Naive B cell (primary cell): ENCODE results near the gene PLOD3. TPM values are rescaled to one million over a fixed set of nuclear protein-coding genes. Genes with fewer than 3 reads are reported as not detected.
"Not testable (repeated sequence)": the region's sequence is repeated elsewhere in the genome, so short reads cannot be mapped to it uniquely, and the experiment has no call there.

Experiments used
- ATAC-seq, 2 donors: fragments of 150-1000 bp; cut with Tn5 transposase; 2 replicates each; pipeline ENCODE4 v1.10.0; 2021; ENCODE audit warnings: low read depth in 2 of 2, mild to moderate bottlenecking in 2 of 2, moderate library complexity in 2 of 2
- DNase-seq: peaks from one replicate; pipeline ENCODE4 v3.0.0; 2022
- H3K27ac Mint-ChIP-seq, 6 donors: one replicate each; pipeline ENCODE4 v1.8.0; 2020 to 2022; ENCODE audit warnings: mild to moderate bottlenecking in 6 of 6, mixed read lengths in 6 of 6, moderate library complexity in 5 of 6, inconsistent platforms in 2 of 6
- H3K27me3 Mint-ChIP-seq, 3 donors: one replicate each; pipeline ENCODE4 v1.8.0; 2021 to 2022; ENCODE audit warnings: mixed read lengths in 3 of 3, mild to moderate bottlenecking in 1 of 3
- H3K36me3 Mint-ChIP-seq, 2 donors: one replicate each; pipeline ENCODE4 v1.8.0; 2020 to 2022; ENCODE audit warnings: mixed read lengths in 2 of 2, inconsistent platforms in 1 of 2, mild to moderate bottlenecking in 1 of 2
- H3K4me1 Mint-ChIP-seq, 3 donors: one replicate each; pipeline ENCODE4 v1.8.0; 2020 to 2022; ENCODE audit warnings: mixed read lengths in 3 of 3, inconsistent platforms in 1 of 3, mild to moderate bottlenecking in 1 of 3, moderate library complexity in 1 of 3
- H3K4me3 Mint-ChIP-seq, 8 donors: one replicate each; pipeline ENCODE4 v1.8.0; 2020 to 2022; ENCODE audit warnings: mild to moderate bottlenecking in 8 of 8, mixed read lengths in 8 of 8, moderate library complexity in 8 of 8, inconsistent platforms in 2 of 8
- H3K9me3 Mint-ChIP-seq, 7 donors: one replicate each; pipeline ENCODE4 v1.8.0; 2020 to 2022; ENCODE audit warnings: mixed read lengths in 7 of 7, mild to moderate bottlenecking in 5 of 7, inconsistent platforms in 2 of 7, moderate library complexity in 1 of 7
- polyA plus RNA-seq, 6 donors: library from polyadenylated mRNA; unstranded; fragments of 300-500 nt; fragmentation: Illumina TruSeq; gene quantifications; one replicate each; pipeline ENCODE4 v1.2.3, GENCODE V29; 2021; ENCODE audit warnings: low read depth in 6 of 6

The PLOD3 gene
- polyA plus RNA-seq, 6 donors from 2014 or later, result 10.2 to 16.5 (median 10.5) TPM

DNA sequence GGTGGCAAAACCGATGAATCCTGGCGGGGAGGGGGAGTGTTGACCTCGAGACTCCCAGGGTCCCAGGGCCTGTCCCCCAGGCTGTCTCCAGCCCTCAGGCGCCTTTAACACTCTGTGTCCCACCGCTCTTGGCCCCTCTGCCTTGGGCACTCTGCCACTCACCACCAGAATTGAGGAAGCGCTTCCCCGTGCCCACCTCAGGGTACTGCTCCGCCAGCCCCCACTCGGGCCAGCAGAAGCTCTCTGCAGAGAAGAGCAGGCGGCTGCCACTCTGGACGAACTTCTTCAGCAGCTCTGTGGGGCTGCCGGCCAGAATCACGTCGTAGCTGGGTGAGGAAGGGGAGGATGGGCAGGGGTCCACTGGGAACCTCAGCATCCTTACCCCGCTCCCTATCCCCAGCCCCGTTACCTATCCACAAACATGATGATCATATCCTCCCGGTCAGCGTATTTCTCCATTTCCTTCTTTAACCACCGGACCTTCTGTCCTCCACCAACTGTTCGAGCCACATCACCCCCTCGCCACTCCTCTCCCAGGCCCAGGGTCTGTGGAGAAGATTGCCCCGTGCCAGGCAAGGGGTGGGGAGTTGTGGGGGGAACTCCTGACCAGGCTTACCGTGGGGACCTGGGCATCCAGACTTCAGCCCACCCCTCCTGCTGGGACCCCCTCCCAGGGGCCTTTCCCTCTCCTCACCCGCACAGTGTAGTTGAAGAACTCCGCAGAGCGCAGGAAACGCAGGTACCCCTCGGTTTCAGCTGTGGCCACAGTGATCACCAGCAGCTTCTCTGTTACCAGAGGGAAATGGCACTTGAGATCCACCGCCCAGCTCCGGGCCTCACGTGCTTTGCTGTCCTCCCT is 1.2 kb downstream of the PLOD3 start:
- Mint-ChIP-seq H3K4me3 (peak overlapping the region; percentile 82 to 98 (median 96)), H3K27ac (peak overlapping the region; percentile 53 to 93 (median 66)), H3K27me3 (no peaks in the 10 kb centered on the region), H3K4me1 (peaks cover 26 to 41% (median 33%) of the 10 kb centered on the region in 3 donors), H3K36me3 (no peaks in the 10 kb centered on the region), H3K9me3 (no peaks in the 10 kb centered on the region)
- DNase-seq (no peak), ATAC-seq (no peak)

GRCh38 chr7:101212014-101212413 is 5.4 kb downstream of the PLOD3 start:
- Mint-ChIP-seq H3K36me3 (peaks cover 0 to 6% of the 10 kb centered on the region in 2 donors), H3K9me3 (no peaks in the 10 kb centered on the region), H3K4me1 (peaks cover 8 to 13% (median 13%) of the 10 kb centered on the region in 3 donors), H3K27ac (no peak overlapping the region), H3K4me3 (peak overlapping the region in 1 of 8 donors; percentile 45), H3K27me3 (no peaks in the 10 kb centered on the region)
- DNase-seq (no peak), ATAC-seq (no peak)

DNA sequence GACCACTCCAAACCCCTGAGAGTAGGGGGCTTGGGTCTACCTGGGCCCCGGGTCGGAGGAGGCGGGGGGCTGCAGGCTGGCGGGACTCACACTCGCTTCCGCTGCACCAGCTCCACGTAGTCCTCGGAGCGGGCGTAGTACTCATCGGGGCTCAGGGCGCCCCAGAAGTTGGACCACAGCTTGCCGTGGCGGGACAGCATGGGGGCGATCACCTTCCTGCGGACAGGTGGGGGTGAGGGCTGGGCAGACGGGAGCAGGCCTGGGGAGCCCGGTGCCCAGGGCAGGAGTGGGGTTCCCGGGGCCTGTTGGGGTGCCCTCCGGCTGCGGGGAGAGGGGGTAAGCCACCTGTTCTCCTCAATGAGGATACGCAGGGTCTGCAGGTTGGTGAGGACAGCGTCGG is 5.9 kb downstream of the PLOD3 start:
- no peak overlapping the region for H3K27ac Mint-ChIP-seq
- peaks cover 4 to 10% (median 9%) of the 10 kb centered on the region in 3 donors for H3K4me1 Mint-ChIP-seq
- H3K36me3 Mint-ChIP-seq, result peaks cover 0 to 8% of the 10 kb centered on the region in 2 donors
- H3K4me3 Mint-ChIP-seq, result peak overlapping the region in 2 of 8 donors; percentile 35 to 45
- no peaks in the 10 kb centered on the region for H3K9me3 Mint-ChIP-seq
- no peak for DNase-seq
- no peak for ATAC-seq
- H3K27me3 Mint-ChIP-seq, result peaks cover 0 to under 1% (median 0%) of the 10 kb centered on the region in 3 donors

GRCh38 chr7:101210143-101210542 is 7.2 kb downstream of the PLOD3 start:
- DNase-seq (no peak), ATAC-seq (no peak)
- H3K27ac Mint-ChIP-seq, result no peak overlapping the region
- peaks cover 0 to 5% (median 0%) of the 10 kb centered on the region in 3 donors for H3K27me3 Mint-ChIP-seq
- no peak overlapping the region for H3K4me3 Mint-ChIP-seq
- peaks cover 0 to 14% of the 10 kb centered on the region in 2 donors for H3K36me3 Mint-ChIP-seq
- H3K9me3 Mint-ChIP-seq, result no peaks in the 10 kb centered on the region
- H3K4me1 Mint-ChIP-seq, result no peaks in the 10 kb centered on the region

DNA sequence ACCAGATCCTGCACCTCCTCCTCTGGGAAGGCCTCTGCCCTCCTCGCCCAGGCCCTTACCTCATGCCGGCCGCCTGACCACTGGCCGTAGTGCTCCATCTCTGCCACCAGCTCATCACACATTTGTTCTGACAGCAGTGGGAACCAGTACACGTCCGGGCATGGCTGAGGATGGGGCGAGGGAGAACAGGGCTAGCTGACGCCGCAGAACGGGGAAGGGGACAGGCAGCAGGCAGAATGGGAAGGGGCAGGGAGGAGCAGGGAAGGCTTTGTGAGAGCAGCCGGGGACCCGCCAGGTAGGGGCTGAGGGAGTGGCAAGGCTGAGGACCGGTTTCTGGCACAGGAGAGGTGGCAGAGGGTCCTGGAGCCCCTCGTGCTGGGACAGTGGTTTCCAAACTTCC is 8.6 kb downstream of the PLOD3 start:
- peaks cover 0 to 11% (median 3%) of the 10 kb centered on the region in 3 donors for H3K27me3 Mint-ChIP-seq
- no peaks in the 10 kb centered on the region for H3K9me3 Mint-ChIP-seq
- ATAC-seq (no peak), DNase-seq (no peak)
- H3K27ac Mint-ChIP-seq, result no peak overlapping the region
- peaks cover 1 to 5% (median 5%) of the 10 kb centered on the region in 3 donors for H3K4me1 Mint-ChIP-seq
- no peak overlapping the region for H3K4me3 Mint-ChIP-seq
- H3K36me3 Mint-ChIP-seq, result peaks cover 0 to 14% of the 10 kb centered on the region in 2 donors

- H3K27ac Mint-ChIP-seq, result no peak overlapping the region
- peaks cover 0 to 14% of the 10 kb centered on the region in 2 donors for H3K36me3 Mint-ChIP-seq
- H3K9me3 Mint-ChIP-seq, result no peaks in the 10 kb centered on the region
- H3K27me3 Mint-ChIP-seq, result peaks cover 0 to 21% (median 15%) of the 10 kb centered on the region in 3 donors
- ATAC-seq (no peak), DNase-seq (no peak)
- peaks cover 8 to 17% (median 13%) of the 10 kb centered on the region in 3 donors for H3K4me1 Mint-ChIP-seq
- no peak overlapping the region for H3K4me3 Mint-ChIP-seq
Observed at GRCh38 chr7:101207459-101207858, 9.9 kb downstream of the PLOD3 start.

- no peak for DNase-seq
- Mint-ChIP-seq H3K4me3 (no peak overlapping the region), H3K4me1 (peaks cover 8 to 19% (median 17%) of the 10 kb centered on the region in 3 donors), H3K36me3 (peaks cover 0 to 14% of the 10 kb centered on the region in 2 donors), H3K27ac (peak overlapping the region in 1 of 6 donors; percentile 50), H3K27me3 (peaks cover 0 to 26% (median 15%) of the 10 kb centered on the region in 3 donors), H3K9me3 (no peaks in the 10 kb centered on the region)
- ATAC-seq, result no peak
Observed at GRCh38 chr7:101206665-101207042, 10.7 kb downstream of the PLOD3 start.

GRCh38 chr7:101205901-101206664 is 11.3 kb downstream of the PLOD3 start:
- Mint-ChIP-seq H3K36me3 (peaks cover 0 to 14% of the 10 kb centered on the region in 2 donors), H3K27me3 (peaks cover 0 to 31% (median 21%) of the 10 kb centered on the region in 3 donors), H3K27ac (peak overlapping the region in 1 of 6 donors; percentile 78), H3K9me3 (no peaks in the 10 kb centered on the region), H3K4me1 (peaks cover 8 to 21% (median 19%) of the 10 kb centered on the region in 3 donors), H3K4me3 (no peak overlapping the region)
- DNase-seq, result no peak
- no peak for ATAC-seq

GRCh38 chr7:101203740-101204738 is 13.3 kb downstream of the PLOD3 start:
- H3K4me1 Mint-ChIP-seq, result peaks cover 14 to 25% (median 23%) of the 10 kb centered on the region in 3 donors
- not testable (repeated sequence) for H3K9me3 Mint-ChIP-seq, H3K27ac Mint-ChIP-seq, ATAC-seq, DNase-seq
- peaks cover 0 to 44% (median 33%) of the 10 kb centered on the region in 3 donors for H3K27me3 Mint-ChIP-seq
- H3K36me3 Mint-ChIP-seq, result peaks cover 0 to 14% of the 10 kb centered on the region in 2 donors
- peak overlapping the region in 3 of 8 donors; percentile 2 to 67 (median 51) for H3K4me3 Mint-ChIP-seq

DNA sequence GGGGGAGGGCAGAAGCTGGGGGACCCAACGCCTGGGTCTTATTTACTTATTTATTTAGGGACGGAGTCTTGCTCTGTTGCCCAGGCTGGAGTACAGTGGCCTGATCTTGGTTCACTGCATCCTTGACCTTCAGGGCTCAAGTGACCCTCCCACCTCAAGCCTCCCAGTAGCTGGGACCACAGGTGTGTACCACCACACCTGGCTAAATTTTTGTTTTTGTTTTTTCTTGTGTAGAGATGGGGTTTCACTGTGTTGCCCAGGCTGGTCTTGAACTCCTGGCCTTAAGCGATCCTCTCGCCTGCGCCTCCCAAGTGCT is 14.8 kb downstream of the PLOD3 start:
- H3K9me3 Mint-ChIP-seq, result no peaks in the 10 kb centered on the region
- peaks cover 14 to 25% (median 23%) of the 10 kb centered on the region in 3 donors for H3K4me1 Mint-ChIP-seq
- DNase-seq (no peak), ATAC-seq (no peak)
- peaks cover 0 to 53% (median 33%) of the 10 kb centered on the region in 3 donors for H3K27me3 Mint-ChIP-seq
- peaks cover 0 to 8% of the 10 kb centered on the region in 2 donors for H3K36me3 Mint-ChIP-seq
- H3K27ac Mint-ChIP-seq, result no peak overlapping the region
- peak overlapping the region in 2 of 8 donors; percentile 50 to 69 for H3K4me3 Mint-ChIP-seq

- peaks cover 14 to 25% (median 23%) of the 10 kb centered on the region in 3 donors for H3K4me1 Mint-ChIP-seq
- H3K36me3 Mint-ChIP-seq, result peaks cover 0 to 8% of the 10 kb centered on the region in 2 donors
- ATAC-seq, result peak; percentile 91 to 92
- peak overlapping the region in 1 of 6 donors; percentile 89 for H3K27ac Mint-ChIP-seq
- no peaks in the 10 kb centered on the region for H3K9me3 Mint-ChIP-seq
- no peak for DNase-seq
- peak overlapping the region in 5 of 8 donors; percentile 12 to 74 (median 48) for H3K4me3 Mint-ChIP-seq
- H3K27me3 Mint-ChIP-seq, result peaks cover 0 to 55% (median 33%) of the 10 kb centered on the region in 3 donors
Observed at GRCh38 chr7:101201695-101202602, 15.4 kb downstream of the PLOD3 start.
